ENCODE measurements around the gene PRSS22. TPM values are rescaled to one million over a fixed set of nuclear protein-coding genes. Genes with fewer than 3 reads are reported as not detected.

Gene PRSS22
- total RNA-seq, 4 donors from 2014 or later = 2.5 to 11.2 TPM; not detected in 2

GRCh38 chr16:2848933-2849725, 8.8 kb downstream of the PRSS22 start:
- in situ Hi-C loops (cut with MboI; ENCODE audit: low pct_ligation_motif_present in 1 of 4, low pct_unique_long_range_greater_than_20kb in 1 of 4, low sequenced_read_pairs in 3 of 4) = no loop called here
- no peak for DNase-seq
- TF ChIP-seq POLR2A (IDR thresholded peaks at IDR 0.05) (no peak), EP300 (IDR thresholded peaks at IDR 0.05; ENCODE audit: low read depth) (no peak), POLR2AphosphoS5 (IDR thresholded peaks at IDR 0.05) (no peak), CTCF (IDR thresholded peaks at IDR 0.05) (no peak)

GRCh38 chr16:2846511-2847310, 11.3 kb downstream of the PRSS22 start:
- H3K4me1 ChIP-seq = peaks cover 0 to 9% (median 4%) of the 10 kb centered on the region in 4 donors
- intact Hi-C loops (cut with DNase I; ENCODE audit: low total_unique reads) = no loop called here
- 35% methylated on average over 3 of the region's 3 CpGs; no CpG with 5 or more reads in 1 of the 2 donors for WGBS, 2 donors (ENCODE audit: low coverage in 1 of 2)
- no peak overlapping the region for H3K27ac ChIP-seq
- no peak overlapping the region for H3K4me3 ChIP-seq
- DNase-seq = no peak
- H3K9me3 ChIP-seq = no peaks in the 10 kb centered on the region
- H3K36me3 ChIP-seq = no peaks in the 10 kb centered on the region
- peaks cover 40% of the 10 kb centered on the region for H3K27me3 ChIP-seq
- in situ Hi-C loops (cut with MboI; ENCODE audit: low pct_ligation_motif_present in 1 of 4, low pct_unique_long_range_greater_than_20kb in 1 of 4, low sequenced_read_pairs in 3 of 4) = no loop called here
- TF ChIP-seq POLR2A (IDR thresholded peaks at IDR 0.05) (no peak), EP300 (IDR thresholded peaks at IDR 0.05; ENCODE audit: low read depth) (no peak), POLR2AphosphoS5 (IDR thresholded peaks at IDR 0.05) (no peak), CTCF (IDR thresholded peaks at IDR 0.05) (no peak)

More at GRCh38 chr16:2848933-2849725, 8.8 kb downstream of the PRSS22 start:
- intact Hi-C loops (cut with DNase I; ENCODE audit: low total_unique reads) = no loop called here
- Histone ChIP-seq H3K4me1 (no peaks in the 10 kb centered on the region), H3K36me3 (no peaks in the 10 kb centered on the region), H3K9me3 (no peaks in the 10 kb centered on the region), H3K27me3 (peaks cover 60% of the 10 kb centered on the region), H3K4me3 (no peak overlapping the region), H3K27ac (no peak overlapping the region)
- 66 to 72% methylated on average over 14 to 16 of the region's 16 CpGs for WGBS, 2 donors (ENCODE audit: low coverage in 1 of 2)

GRCh38 chr16:2845116-2845515, 12.9 kb downstream of the PRSS22 start:
- intact Hi-C loops (cut with DNase I; ENCODE audit: low total_unique reads) (no loop called here), in situ Hi-C loops (cut with MboI; ENCODE audit: low pct_ligation_motif_present in 1 of 4, low pct_unique_long_range_greater_than_20kb in 1 of 4, low sequenced_read_pairs in 3 of 4) (no loop called here)
- no peak for TF ChIP-seq CTCF (IDR thresholded peaks at IDR 0.05)
- DNase-seq = no peak
- WGBS, 2 donors (ENCODE audit: low coverage in 1 of 2) = 78 to 87% methylated on average over 4 to 5 of the region's 5 CpGs
- no peak overlapping the region for H3K4me3 ChIP-seq
- no peaks in the 10 kb centered on the region for H3K9me3 ChIP-seq
- no peak overlapping the region for H3K27ac ChIP-seq
- H3K4me1 ChIP-seq = peaks cover 0 to 9% (median 4%) of the 10 kb centered on the region in 4 donors
- H3K27me3 ChIP-seq = peaks cover 25% of the 10 kb centered on the region
- no peaks in the 10 kb centered on the region for H3K36me3 ChIP-seq

GRCh38 chr16:2843526-2843925, 14.4 kb downstream of the PRSS22 start:
- Histone ChIP-seq H3K27ac (no peak overlapping the region), H3K4me3 (no peak overlapping the region), H3K36me3 (no peaks in the 10 kb centered on the region), H3K27me3 (peaks cover 10% of the 10 kb centered on the region), H3K9me3 (no peaks in the 10 kb centered on the region), H3K4me1 (peaks cover 0 to 9% (median 4%) of the 10 kb centered on the region in 4 donors)
- in situ Hi-C loops (cut with MboI; ENCODE audit: low pct_ligation_motif_present in 1 of 4, low pct_unique_long_range_greater_than_20kb in 1 of 4, low sequenced_read_pairs in 3 of 4) (no loop called here), intact Hi-C loops (cut with DNase I; ENCODE audit: low total_unique reads) (no loop called here)
- DNase-seq = no peak
- 67 to 86% methylated on average over 1 to 8 of the region's 8 CpGs for WGBS, 2 donors (ENCODE audit: low coverage in 1 of 2)
- TF ChIP-seq CTCF (IDR thresholded peaks at IDR 0.05) (no peak), EP300 (IDR thresholded peaks at IDR 0.05; ENCODE audit: low read depth) (no peak), POLR2A (IDR thresholded peaks at IDR 0.05) (no peak), POLR2AphosphoS5 (IDR thresholded peaks at IDR 0.05) (no peak)
